Fibroblast of skin of left quadriceps (primary cell): ENCODE measurements around the gene DNAH1.

Source experiments
- DNase-seq, 2 experiments: peaks; one replicate each; pipeline ENCODE4 v3.0.0-alpha.2; 2013; ENCODE audit warnings: low read depth in 2 of 2

Gene DNAH1

GRCh38 chr3:52387481-52387880 is 71.4 kb downstream of the DNAH1 start:
- DNase-seq: no peak

- no peak for DNase-seq
Measured at GRCh38 chr3:52388348-52388821, 72.3 kb downstream of the DNAH1 start.

GRCh38 chr3:52388933-52389332 is 72.8 kb downstream of the DNAH1 start:
- no peak for DNase-seq

GRCh38 chr3:52391096-52391495 is 75.0 kb downstream of the DNAH1 start:
- no peak for DNase-seq

- no peak for DNase-seq
Measured at GRCh38 chr3:52392216-52392930, 76.3 kb downstream of the DNAH1 start.

GRCh38 chr3:52393131-52393807 is 77.2 kb downstream of the DNAH1 start:
- DNase-seq: no peak

GRCh38 chr3:52393959-52394670 is 78.0 kb downstream of the DNAH1 start:
- DNase-seq: no peak

GRCh38 chr3:52394751-52395502 is 78.8 kb downstream of the DNAH1 start:
- DNase-seq: no peak

GRCh38 chr3:52395503-52395865 is 79.4 kb downstream of the DNAH1 start:
- no peak for DNase-seq

GRCh38 chr3:52396011-52396906 is 80.1 kb downstream of the DNAH1 start:
- no peak for DNase-seq

- no peak for DNase-seq
Measured at GRCh38 chr3:52396907-52397591, 80.9 kb downstream of the DNAH1 start.

- no peak for DNase-seq
Measured at GRCh38 chr3:52397676-52398399, 81.7 kb downstream of the DNAH1 start.

- no peak for DNase-seq
Measured at GRCh38 chr3:52398670-52399081, 82.6 kb downstream of the DNAH1 start.

- DNase-seq: no peak
Measured at GRCh38 chr3:52399131-52399530, 83.0 kb downstream of the DNAH1 start.

GRCh38 chr3:52399593-52399992 is 83.5 kb downstream of the DNAH1 start:
- no peak for DNase-seq

GRCh38 chr3:52400275-52400793 is 84.2 kb downstream of the DNAH1 start:
- DNase-seq: no peak

GRCh38 chr3:52401021-52401420 is 84.9 kb downstream of the DNAH1 start:
- no peak for DNase-seq

- no peak for DNase-seq
Measured at GRCh38 chr3:52401551-52401950, 85.4 kb downstream of the DNAH1 start.

GRCh38 chr3:52402101-52402521 is 86.0 kb downstream of the DNAH1 start:
- no peak for DNase-seq
